ENCODE measurements around the gene COPS6.
"Not testable (repeated sequence)": the region's sequence is repeated elsewhere in the genome, so short reads cannot be mapped to it uniquely, and the experiment has no call there.

COPS6 gene

DNA sequence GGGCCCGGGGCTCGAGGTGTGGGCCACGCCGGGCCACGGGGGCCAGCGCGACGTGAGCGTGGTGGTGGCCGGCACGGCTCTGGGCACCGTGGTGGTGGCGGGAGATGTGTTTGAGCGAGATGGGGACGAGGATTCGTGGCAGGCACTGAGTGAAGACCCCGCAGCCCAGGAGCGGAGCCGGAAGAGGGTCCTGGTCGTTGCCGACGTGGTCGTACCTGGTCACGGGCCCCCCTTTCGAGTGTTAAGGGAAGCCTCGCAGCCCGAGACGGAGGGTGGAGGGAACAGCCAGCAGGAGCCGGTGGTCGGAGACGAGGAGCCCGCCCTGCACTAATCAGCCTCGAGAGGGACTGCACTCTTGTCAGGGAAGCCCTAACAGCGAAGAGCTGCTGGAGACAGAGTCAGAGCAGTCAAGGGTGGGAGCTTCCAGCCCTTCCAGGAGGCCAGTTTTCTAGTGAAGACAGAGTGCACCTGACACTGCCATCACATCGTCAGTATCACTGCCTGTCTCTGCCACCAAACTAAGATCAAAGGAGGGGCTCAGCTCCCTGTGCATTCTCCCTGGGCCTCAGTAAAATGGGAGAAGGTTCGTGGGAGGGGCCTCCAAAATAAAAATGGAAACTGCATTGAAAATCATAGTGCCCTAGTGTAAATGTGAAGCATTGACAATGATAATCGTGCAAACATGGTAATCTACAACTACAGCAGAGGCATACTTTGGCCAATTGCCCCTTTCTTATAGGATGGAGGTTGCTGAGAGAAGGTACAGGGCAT is 39.3 kb downstream of the COPS6 start:
- DNase-seq: no peak

DNA sequence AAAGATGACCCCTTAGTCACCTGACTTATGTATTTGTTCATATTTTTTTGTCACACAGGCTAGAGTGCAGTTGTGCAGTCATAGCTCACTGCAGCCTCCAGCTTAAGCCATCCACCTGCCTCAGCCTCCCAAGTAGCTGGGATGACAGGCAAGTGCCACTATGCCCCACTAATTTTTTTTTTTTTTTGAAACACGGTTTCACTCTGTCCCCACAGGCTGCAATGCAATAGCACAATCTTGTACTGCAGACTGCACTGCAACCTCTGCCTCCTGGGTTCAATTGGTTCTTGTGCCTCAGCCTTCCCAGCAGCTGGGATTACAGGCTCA is 39.8 kb downstream of the COPS6 start:
- no peak for DNase-seq

DNA sequence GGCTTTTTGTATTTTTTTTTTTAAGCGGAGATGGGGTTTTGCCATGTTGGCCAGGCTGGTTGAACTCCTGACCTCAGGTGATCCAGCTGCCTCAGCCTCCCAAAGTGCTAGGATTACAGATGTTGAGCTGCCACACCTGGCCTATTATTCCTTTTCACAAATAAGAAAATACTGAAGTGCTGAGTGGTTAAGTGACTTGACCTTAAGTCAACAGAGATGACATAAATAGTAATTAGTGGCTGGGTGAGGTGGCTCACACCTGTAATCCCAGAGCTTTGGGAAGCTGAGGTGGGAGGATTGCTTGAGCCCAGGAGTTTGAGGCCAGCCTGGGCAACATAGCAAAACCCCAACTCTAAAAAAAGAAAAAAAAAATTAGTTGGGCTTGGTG is 41.4 kb downstream of the COPS6 start:
- DNase-seq: not testable (repeated sequence)

DNA sequence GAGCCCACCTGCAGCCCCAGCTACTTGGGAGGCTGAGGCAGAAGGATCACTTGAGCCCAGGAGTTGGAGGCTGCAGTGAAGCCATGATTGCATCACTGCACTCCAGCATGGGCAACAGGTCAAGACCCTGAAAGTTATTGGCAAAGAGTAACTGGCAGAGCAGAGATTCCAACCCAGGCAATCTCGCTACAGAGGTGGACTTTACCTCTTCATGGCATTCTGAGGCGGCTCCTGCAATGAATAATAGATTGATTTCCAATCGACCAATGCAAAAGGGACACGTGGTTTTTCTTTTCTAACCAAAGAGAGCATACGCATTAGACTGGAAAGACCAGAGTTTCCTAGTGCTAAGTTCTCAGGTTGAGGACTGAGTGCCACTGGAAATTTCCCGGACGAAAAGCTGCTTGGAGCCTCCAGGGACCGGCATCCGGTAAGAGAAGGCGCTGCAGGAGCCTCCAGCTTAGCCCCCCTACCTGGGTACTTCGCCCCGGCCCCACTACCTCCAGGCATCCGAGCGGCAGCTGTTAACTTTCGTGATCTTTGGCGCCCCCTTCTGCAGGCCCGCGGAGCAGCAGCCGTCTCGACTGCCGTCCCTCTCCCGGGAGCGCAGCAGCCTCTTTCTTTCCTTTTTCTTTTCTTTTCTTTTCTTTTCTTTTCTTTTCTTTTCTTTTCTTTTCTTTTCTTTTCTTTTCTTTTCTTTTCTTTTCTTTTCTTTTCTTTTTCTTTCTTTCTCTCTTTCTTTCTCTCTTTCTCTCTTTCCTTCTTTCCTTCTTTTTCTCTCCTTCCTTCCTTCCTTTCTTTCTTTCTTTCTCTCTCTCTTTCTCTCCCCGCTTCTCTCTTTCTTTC is 42.1 kb downstream of the COPS6 start:
- DNase-seq: no peak

DNA sequence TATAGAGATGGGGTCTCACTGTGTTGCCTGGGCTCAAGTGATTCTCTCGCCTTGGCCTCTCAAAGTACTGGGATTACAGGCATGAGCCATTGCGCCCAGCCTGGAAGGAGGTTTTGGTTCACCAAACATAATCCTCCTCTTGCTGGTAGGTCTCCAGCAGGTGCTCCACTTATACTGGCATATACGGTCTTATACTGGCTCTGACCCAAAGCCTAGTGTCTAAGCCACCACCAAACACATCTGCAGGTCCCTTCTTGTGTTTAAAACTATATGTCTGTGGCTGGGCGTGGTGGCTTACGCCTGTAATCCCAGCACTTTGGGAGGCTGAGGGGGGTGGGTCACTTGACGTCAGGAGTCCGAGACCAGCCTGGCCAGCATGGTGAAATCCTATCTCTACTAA is 43.4 kb downstream of the COPS6 start:
- peak; percentile 20 for DNase-seq

DNA sequence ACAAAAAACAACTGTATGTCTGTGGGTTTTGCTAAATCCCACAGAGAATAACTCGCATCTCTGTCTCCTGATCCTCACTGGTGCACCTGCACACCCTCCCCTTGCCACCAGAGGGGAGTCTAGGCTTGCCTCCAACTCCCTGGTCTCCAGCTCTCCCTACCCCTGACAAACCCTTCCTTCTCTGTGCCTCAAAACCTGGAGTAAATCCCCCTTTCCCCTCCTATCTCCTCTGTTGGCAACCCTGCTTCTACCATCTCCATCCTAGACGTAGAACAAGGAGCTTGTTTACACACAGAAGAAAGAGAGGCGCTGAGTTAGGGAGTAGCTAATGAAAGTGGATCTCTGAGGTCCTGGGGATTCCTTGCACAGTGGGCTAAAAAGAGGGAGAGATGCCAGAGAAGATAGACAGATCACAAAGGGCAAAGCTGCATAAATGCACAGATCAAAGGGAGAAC is 44.0 kb downstream of the COPS6 start:
- no peak for DNase-seq

DNA sequence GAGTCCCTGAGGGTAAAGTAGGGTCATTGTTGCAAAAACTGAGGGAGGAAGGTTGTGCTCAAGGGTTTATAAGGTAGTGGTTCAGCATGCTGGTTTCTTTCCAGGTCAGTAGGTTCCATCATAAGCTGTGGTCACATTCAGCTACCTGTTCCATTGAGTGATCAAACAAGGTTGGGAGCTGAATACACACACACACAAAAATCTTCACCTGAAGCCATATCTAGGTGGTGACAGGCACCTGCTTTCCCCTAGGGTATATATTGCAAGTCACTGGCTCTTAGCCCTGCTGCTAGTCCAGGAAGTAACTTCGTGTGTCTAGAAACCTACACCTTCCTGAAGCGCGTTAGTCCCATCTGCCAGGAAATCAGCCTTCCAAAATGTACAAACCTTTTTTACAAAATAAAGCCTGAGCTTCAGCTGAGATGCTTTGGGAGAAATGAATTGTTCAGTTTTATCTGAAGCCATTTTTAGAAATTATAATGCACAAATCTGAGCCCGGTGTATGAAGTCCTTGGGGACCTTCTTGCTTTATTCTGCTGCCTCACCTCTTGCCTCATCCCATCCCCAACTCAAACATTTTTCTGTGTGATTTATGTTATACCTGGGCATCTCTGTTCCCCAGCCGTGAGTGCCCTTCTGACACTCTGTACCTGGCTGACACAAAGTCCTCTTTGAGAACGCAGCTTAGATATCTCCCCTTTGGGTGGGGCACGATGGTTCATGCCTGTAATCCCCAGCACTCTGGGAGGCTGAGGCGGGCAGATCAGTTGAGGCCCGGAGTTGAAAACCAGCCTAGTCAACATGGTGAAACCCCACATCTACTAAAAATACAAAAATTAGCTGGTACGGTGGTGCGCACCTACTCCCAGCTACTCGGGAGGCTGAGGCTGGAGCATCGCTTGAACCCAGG is 49.3 kb downstream of the COPS6 start:
- DNase-seq: no peak

DNA sequence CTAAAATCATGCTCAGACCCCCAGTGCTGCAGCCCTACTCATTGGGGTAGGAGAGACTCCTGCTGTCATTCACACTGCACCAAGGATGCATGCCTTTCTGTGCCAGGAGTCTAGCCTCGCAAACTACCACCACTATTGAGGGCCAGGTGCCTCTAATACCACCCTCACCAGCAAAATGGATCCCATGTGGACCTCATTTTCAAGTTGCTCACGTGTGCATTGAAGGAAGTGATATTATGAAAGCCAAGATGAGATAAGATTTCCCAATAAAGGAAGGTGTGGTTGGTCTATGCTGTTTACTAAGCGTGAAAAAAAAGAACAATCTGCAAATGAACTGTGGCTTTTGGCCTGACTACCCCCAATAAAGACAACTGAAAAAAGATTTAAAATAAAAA is 52.8 kb downstream of the COPS6 start:
- DNase-seq: no peak
